Measurements from ENCODE around the gene EXOC6B.

DNA sequence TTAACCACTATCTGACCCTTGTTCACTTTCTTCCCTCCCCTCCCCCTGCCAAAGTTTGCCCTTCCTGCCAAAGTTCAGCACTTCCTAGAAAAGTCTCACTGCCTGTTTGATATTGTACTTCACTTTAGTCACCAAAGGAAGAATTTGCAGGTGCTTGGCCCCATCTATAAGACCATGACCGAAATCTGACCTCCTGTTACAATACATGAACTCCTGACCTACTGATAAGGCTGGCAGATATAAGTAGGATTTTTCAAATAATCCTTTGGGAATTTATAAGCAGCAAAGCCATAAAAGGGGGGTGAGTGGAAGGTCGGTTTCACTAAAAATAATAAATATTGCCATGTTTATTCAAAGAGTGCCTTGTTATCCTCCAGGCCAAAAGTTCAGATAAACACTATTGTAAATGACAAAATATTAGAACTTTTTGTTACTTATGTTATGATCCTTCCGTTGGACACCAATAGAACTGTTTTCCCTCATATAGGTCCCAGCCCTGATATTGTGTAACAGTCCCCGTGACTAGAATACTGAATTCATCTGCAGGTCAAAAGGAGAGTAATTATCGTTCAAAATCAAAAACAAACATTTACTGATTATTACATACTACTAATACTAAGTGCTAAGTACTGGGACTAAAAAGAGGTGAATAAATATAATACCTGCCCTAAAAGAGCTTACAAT, 277.6 kb downstream of the EXOC6B start:
- no peak for TF ChIP-seq POLR2AphosphoS5 (IDR thresholded peaks at IDR 0.05)
- TF ChIP-seq CTCF (IDR thresholded peaks at IDR 0.05): no peak
- TF ChIP-seq POLR2A (IDR thresholded peaks at IDR 0.05): no peak
